Activated T-helper 2 cell treated with anti-CD3 and anti-CD28 coated beads, Interferon-gamma antibody, Interleukin-2, Interleukin-4, amounts not matched to agents 10 μg/mL and 5 μg/mL and 100 μg/mL, durations not matched to agents 14 hours and 24 hours and 36 hours (primary cell): Measurements from ENCODE around the gene DLG2. TPM values are rescaled to one million over a fixed set of nuclear protein-coding genes. Genes with fewer than 3 reads are reported as not detected.

Experiments
- DNase-seq: peaks from one replicate; pipeline ENCODE4 v3.0.0; 2021; ENCODE audit warnings: low spot score
- H3K27ac Mint-ChIP-seq: one replicate; pipeline ENCODE4 v1.8.0; 2021; ENCODE audit warnings: mixed read lengths
- H3K27me3 Mint-ChIP-seq: one replicate; pipeline ENCODE4 v1.8.0; 2021; ENCODE audit warnings: low read depth, mixed read lengths
- H3K36me3 Mint-ChIP-seq: one replicate; pipeline ENCODE4 v1.8.0; 2021; ENCODE audit warnings: low read depth, mixed read lengths
- H3K4me1 Mint-ChIP-seq: one replicate; pipeline ENCODE4 v1.8.0; 2021; ENCODE audit warnings: low read depth, mixed read lengths
- H3K4me3 Mint-ChIP-seq: one replicate; pipeline ENCODE4 v1.8.0; 2021; ENCODE audit warnings: low read depth, mild to moderate bottlenecking, moderate library complexity, mixed read lengths
- H3K9me3 Mint-ChIP-seq: one replicate; pipeline ENCODE4 v1.8.0; 2021; ENCODE audit warnings: mixed read lengths
- intact Hi-C: fragments of 100-400 bp; cut with micrococcal nuclease; formaldehyde crosslinking; loops from one replicate; pipeline ENCODE4 v1.15.1; 2023
- total RNA-seq: library from RNA; stranded (reverse); gene quantifications from 2 replicates; pipeline ENCODE4 v1.2.3, GENCODE V29; 2022

The DLG2 gene
- total RNA-seq, 1 donor from 2014 or later: 1.8 TPM

DNA sequence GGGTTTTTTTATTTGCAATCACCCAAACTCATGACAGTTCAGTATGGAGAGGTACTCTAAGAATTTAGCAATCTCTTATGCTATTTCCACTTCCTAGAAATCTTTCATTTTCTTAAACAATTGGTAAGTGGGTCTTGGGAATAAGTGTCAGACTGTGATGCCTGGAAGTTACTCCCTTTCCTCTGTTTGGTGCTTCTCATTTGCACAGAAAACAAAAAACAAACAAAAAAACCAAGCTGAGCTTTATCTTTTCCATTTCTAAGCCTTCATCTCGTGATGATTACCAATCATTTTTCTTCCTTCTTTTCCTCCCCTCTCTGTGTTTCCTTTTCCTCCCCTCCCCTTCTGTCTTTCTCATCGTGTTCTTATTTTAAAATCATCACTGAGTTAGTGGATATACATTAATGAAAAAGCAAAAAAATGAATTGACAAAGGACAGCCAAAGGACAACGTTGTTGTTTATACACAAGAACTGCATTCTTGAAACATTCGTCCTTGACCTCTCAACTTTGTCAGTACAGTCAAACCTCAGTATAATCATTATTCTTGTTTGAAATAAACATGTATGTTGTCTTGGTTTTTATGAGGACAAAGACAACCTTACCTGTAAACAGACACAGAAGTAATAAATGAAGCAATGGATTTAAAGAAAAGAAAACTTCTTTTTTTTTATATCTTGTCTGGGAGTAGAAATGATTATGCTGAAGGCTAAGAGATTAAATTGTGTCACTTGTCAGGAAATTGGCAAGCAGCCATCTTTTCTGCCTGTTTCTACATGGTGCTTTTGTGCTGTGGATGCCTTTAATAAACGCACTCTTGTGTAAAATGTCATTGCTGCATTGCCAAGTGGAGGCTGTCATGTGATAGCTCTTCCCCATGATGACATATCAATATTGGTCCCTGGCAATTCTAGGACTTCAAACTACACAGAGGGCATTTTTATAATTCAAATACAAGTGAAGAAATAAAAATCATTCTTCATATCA lies 1537.8 kb downstream of the DLG2 start:
- no peak for DNase-seq
- peaks cover 1% of the 10 kb centered on the region for H3K9me3 Mint-ChIP-seq

DNA sequence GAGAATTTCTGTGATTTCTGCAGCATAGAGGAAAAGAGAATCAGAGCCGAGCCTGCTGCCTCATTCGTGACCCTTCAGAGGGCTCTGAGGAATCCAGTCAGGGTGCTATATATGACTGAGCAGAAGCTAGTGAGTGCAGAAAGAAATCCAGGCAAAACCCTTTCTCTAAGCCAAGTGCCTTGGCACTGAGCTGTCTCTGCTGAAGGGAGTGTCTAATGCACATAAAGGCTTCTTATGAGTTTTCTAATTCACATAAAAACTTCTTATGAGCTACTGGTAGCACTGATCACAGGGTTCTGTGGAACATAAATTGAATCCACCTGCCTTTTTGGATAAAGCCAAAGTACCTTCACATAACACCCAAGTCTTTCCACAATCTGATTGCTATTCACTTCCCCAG lies 1555.3 kb downstream of the DLG2 start:
- H3K4me3 Mint-ChIP-seq: no peak overlapping the region
- no peaks in the 10 kb centered on the region for H3K27me3 Mint-ChIP-seq
- intact Hi-C loops: no loop called here
- H3K27ac Mint-ChIP-seq: no peak overlapping the region
- DNase-seq: no peak
- H3K36me3 Mint-ChIP-seq: no peaks in the 10 kb centered on the region
- H3K9me3 Mint-ChIP-seq: peaks cover 7% of the 10 kb centered on the region
- no peaks in the 10 kb centered on the region for H3K4me1 Mint-ChIP-seq

More for the DNA sequence above, 1537.8 kb downstream of the DLG2 start:
- H3K4me1 Mint-ChIP-seq: no peaks in the 10 kb centered on the region
- H3K36me3 Mint-ChIP-seq: no peaks in the 10 kb centered on the region
- H3K27me3 Mint-ChIP-seq: no peaks in the 10 kb centered on the region
- no peak overlapping the region for H3K4me3 Mint-ChIP-seq
- no peak overlapping the region for H3K27ac Mint-ChIP-seq
- intact Hi-C loops: no loop called here

DNA sequence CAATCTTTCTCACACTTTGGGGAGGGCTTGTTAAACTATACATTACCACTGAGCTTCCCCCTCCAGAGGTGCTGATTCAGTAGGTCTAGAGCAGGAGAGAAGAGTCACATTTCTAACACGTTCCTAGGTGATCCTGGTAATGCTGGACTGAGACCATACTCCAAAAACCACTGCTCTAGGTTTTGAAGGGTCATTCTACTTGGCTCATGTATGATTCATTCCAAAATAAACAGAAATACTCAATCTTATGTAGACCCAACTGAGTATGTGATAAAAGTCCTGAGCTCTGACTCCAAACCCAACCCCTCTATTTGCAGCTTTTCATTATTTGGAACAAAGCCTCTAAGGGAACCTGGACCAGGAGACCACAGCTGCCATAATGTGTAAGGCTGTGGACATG lies 1558.1 kb downstream of the DLG2 start:
- Mint-ChIP-seq H3K36me3 (no peaks in the 10 kb centered on the region), H3K27me3 (no peaks in the 10 kb centered on the region), H3K4me1 (no peaks in the 10 kb centered on the region), H3K4me3 (no peak overlapping the region), H3K27ac (no peak overlapping the region), H3K9me3 (peaks cover 13% of the 10 kb centered on the region)
- intact Hi-C loops: no loop called here
- DNase-seq: no peak

DNA sequence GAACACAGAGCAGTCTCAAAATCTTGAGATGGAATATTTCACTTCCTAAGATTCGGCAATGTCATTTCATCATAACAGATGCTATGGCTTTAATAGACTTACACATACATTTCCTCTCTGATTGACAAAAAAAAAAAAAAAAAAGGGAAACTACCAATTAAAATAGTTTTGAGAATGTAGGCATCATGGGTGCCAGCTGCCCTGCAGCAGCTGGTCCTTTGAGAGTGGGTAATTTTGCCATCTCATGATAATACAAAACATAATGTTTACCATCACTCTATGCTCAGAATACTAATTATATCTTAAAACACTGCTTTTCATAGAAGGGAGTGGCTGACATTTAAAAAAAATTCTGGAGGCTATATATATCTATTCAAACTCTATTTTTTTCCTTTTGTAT lies 1565.4 kb downstream of the DLG2 start:
- Mint-ChIP-seq H3K4me1 (no peaks in the 10 kb centered on the region), H3K9me3 (peaks cover 9% of the 10 kb centered on the region), H3K27me3 (no peaks in the 10 kb centered on the region), H3K36me3 (no peaks in the 10 kb centered on the region), H3K4me3 (no peak overlapping the region), H3K27ac (no peak overlapping the region)
- intact Hi-C loops: no loop called here
- no peak for DNase-seq

DNA sequence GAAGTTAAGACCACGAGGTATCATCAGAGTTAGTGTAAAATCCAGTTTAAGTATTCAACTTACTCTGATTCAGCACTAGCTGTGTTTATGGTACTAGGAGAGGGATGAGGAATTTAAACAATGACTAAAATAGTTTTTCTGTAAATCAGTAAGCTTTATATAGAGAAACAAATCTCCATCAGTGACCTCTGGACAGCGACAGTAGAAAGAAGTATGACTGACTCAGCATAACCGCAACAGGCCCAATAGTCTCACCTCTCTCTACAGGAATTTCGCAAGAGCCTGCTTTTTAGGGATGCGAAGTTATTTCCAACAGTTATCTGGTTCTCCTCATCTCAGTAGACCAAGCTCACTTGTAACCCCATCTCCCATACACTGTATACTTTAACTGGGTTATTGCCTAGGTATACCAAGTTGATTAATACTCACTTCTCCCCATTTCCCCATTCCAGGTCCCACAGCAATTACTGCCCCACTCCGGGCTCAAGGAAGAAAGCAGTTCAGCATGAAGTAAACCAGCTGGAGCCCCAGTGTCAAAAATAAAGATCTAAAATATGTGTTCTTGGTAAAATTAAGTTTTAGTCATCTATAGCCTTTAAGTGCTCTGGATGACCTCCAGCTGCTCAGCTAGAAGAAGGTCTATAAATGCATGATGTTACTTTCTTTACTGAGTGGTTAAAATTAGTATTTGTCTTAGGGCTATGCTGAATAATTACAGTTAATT lies 1570.3 kb downstream of the DLG2 start:
- intact Hi-C loops: no loop called here
- peaks cover 21% of the 10 kb centered on the region for H3K9me3 Mint-ChIP-seq
- DNase-seq: no peak
- H3K36me3 Mint-ChIP-seq: no peaks in the 10 kb centered on the region
- no peaks in the 10 kb centered on the region for H3K27me3 Mint-ChIP-seq
- no peak overlapping the region for H3K27ac Mint-ChIP-seq
- H3K4me3 Mint-ChIP-seq: no peak overlapping the region
- H3K4me1 Mint-ChIP-seq: no peaks in the 10 kb centered on the region

DNA sequence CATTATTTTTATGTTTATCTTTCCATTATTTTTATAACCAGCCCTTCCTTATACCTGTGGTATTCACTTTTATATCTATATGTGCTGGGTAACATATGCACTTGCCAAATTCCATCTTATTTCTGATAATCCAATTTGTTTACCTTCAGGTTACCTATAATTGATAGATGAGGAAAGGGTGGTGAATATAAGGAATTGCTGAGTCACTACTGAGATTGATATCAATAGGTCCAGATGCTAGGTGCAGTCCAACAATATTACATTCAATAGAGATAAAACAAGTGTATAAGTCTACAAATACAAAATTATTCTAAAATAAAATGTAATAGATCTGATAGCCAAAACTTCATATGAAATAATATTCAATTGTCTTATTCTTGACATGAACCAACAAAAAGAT lies 1582.0 kb downstream of the DLG2 start:
- intact Hi-C loops: no loop called here
- no peaks in the 10 kb centered on the region for H3K27me3 Mint-ChIP-seq
- H3K9me3 Mint-ChIP-seq: peaks cover 39% of the 10 kb centered on the region
- H3K36me3 Mint-ChIP-seq: no peaks in the 10 kb centered on the region
- H3K27ac Mint-ChIP-seq: no peak overlapping the region
- H3K4me1 Mint-ChIP-seq: no peaks in the 10 kb centered on the region
- H3K4me3 Mint-ChIP-seq: no peak overlapping the region
- DNase-seq: no peak

DNA sequence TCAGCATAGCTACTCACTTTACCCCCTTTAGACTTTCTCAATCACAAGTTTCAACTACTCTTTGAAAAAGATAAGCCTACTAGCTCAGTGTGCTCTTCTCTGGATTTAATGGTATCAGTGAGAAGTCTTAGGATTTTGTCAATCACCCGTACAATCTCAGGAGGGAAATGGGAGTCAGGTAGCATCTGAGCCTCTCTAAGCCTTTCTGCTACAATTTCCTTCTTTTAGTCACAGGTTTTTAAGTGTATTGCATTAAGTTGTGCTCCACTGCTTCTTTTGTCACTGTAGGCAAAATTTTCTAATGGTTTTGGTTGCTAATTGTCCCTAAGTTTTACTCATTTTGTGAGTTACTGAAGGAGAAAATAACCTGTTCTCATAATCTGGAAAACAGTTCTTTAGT lies 1582.4 kb downstream of the DLG2 start:
- Mint-ChIP-seq H3K36me3 (no peaks in the 10 kb centered on the region), H3K4me3 (no peak overlapping the region), H3K9me3 (peaks cover 35% of the 10 kb centered on the region), H3K27me3 (no peaks in the 10 kb centered on the region), H3K4me1 (no peaks in the 10 kb centered on the region), H3K27ac (no peak overlapping the region)
- intact Hi-C loops: no loop called here
- DNase-seq: no peak

DNA sequence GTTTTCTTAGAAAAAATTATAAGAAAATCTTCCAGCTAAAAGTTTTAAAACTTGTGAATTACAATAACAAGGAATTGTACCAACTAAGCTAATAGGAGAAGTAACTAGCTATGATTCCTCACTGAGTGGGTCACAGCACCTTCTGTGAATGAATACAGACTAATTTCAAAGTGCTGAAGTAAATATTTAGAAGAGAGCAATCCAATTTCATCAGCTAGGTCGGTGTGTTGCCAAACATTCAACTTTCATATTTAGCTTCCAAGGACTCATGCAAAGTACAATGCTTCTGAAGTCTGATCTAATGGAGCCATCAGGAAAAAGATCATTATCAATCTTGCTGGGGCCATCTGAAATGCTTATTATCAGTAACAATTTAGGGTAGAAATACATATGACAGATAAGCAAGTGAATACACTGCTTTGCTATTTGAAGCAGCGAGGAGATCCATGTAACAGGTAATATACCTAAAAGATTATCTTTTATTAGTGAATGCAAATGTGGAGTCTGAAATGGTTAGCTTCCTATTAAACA lies 1590.4 kb downstream of the DLG2 start:
- peaks cover 19% of the 10 kb centered on the region for H3K9me3 Mint-ChIP-seq
- H3K4me3 Mint-ChIP-seq: no peak overlapping the region
- no peaks in the 10 kb centered on the region for H3K4me1 Mint-ChIP-seq
- H3K27me3 Mint-ChIP-seq: no peaks in the 10 kb centered on the region
- DNase-seq: no peak
- H3K27ac Mint-ChIP-seq: no peak overlapping the region
- intact Hi-C loops: no loop called here
- H3K36me3 Mint-ChIP-seq: no peaks in the 10 kb centered on the region

DNA sequence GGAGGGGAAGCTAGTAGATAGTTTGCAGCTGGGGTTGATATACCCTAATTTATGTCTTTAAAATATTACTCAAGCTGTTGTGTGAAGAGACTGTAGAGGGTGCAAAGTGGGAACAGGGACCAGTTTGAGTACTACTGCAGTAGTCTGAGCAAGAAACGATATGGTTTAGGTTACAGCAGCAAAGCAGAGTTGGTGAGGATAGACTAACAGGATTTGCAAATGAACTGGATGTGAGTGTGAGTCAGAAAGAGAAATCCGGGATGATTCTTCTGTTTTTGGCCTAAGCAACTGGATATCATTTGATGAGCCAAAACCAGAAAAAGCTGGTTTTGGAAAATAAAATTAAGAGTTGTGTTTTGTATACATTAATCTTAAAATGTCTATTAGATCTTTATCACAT lies 1591.5 kb downstream of the DLG2 start:
- intact Hi-C loops: no loop called here
- H3K4me1 Mint-ChIP-seq: no peaks in the 10 kb centered on the region
- peaks cover 26% of the 10 kb centered on the region for H3K9me3 Mint-ChIP-seq
- H3K27ac Mint-ChIP-seq: no peak overlapping the region
- no peak overlapping the region for H3K4me3 Mint-ChIP-seq
- H3K36me3 Mint-ChIP-seq: no peaks in the 10 kb centered on the region
- H3K27me3 Mint-ChIP-seq: no peaks in the 10 kb centered on the region
- no peak for DNase-seq

DNA sequence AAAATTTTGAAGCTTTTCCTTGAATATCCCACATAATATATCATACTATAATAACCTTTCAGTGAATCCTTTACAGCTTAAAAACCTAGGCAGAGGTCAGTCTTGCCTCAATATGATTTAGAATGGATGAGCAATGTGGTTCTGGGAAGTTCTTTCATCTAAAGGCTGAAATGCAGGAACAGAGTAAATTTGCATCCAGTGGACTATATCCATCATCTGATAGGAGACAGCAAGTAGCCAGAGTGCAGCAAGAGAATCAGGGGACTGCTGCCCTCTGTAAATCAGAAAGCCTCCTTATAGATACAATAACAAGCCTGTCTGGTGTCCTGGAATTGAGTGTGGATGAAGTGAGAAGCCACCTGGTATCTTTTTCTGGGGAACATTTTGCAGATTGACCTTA lies 1592.7 kb downstream of the DLG2 start:
- DNase-seq: no peak
- H3K27ac Mint-ChIP-seq: no peak overlapping the region
- H3K27me3 Mint-ChIP-seq: no peaks in the 10 kb centered on the region
- peaks cover 29% of the 10 kb centered on the region for H3K9me3 Mint-ChIP-seq
- intact Hi-C loops: no loop called here
- H3K4me1 Mint-ChIP-seq: no peaks in the 10 kb centered on the region
- H3K36me3 Mint-ChIP-seq: no peaks in the 10 kb centered on the region
- no peak overlapping the region for H3K4me3 Mint-ChIP-seq

DNA sequence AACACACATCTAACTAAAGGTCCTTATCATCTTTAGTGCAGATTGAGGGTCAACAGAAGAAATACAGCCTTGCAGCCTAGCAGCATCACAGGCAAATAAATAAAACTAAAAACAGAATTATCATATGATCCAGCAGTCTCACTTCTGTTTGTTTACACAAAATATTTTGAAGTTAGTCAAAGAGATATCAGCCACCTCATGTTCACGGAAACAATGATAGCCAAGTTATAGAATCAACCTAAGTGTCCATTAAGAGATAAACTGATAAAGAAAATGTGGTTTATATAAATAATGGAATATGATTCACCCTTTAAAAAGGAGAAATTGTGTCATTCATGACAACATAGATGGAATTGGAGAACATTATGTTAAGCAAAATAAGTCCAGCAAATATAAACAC lies 1602.9 kb downstream of the DLG2 start:
- Mint-ChIP-seq H3K27ac (no peak overlapping the region), H3K27me3 (no peaks in the 10 kb centered on the region), H3K36me3 (no peaks in the 10 kb centered on the region), H3K4me1 (no peaks in the 10 kb centered on the region), H3K9me3 (peaks cover 4% of the 10 kb centered on the region), H3K4me3 (no peak overlapping the region)
- no peak for DNase-seq
- intact Hi-C loops: no loop called here

DNA sequence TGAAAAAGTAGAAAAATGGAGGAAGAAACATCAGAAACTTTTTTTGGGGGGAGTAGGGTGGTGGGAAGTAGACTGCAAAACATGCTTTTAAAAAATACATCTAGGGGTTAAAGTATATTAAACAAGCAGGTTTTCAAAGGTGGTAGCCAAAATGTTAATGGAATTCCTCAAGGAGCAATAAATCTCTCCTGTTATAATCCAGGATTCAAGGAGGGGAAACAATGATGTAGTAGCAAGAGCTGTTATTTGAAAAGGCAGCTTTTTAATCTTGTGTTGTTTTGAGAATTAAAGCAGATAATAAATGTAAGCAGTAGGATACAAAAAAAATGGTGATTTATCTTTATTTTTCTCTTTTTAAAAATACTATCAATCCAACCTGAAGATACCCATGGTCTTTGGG lies 1604.4 kb downstream of the DLG2 start:
- H3K9me3 Mint-ChIP-seq: peaks cover 5% of the 10 kb centered on the region
- no peaks in the 10 kb centered on the region for H3K27me3 Mint-ChIP-seq
- intact Hi-C loops: no loop called here
- H3K27ac Mint-ChIP-seq: no peak overlapping the region
- DNase-seq: no peak
- no peak overlapping the region for H3K4me3 Mint-ChIP-seq
- no peaks in the 10 kb centered on the region for H3K36me3 Mint-ChIP-seq
- H3K4me1 Mint-ChIP-seq: no peaks in the 10 kb centered on the region

DNA sequence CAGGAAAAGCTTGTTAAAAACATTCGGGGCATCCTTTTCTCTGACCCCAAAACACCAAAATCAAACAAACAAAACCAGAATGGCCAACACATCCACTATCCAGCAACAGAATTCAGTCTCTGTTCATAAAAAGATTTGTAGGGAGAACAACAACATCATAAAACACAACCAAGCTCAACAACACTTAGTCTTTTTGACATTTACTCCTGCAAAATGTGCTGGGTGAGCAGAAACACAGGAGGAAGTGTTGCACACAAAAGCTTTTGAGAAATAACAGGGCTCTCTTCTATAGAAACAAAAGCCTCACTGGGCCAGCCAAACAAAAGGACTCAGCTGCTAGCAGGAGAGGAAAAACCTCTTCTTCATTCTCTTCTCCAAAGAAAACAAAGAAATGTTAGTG lies 1604.9 kb downstream of the DLG2 start:
- intact Hi-C loops: no loop called here
- H3K4me1 Mint-ChIP-seq: no peaks in the 10 kb centered on the region
- peaks cover 5% of the 10 kb centered on the region for H3K9me3 Mint-ChIP-seq
- H3K36me3 Mint-ChIP-seq: no peaks in the 10 kb centered on the region
- no peaks in the 10 kb centered on the region for H3K27me3 Mint-ChIP-seq
- no peak overlapping the region for H3K4me3 Mint-ChIP-seq
- DNase-seq: no peak
- no peak overlapping the region for H3K27ac Mint-ChIP-seq
